Bronchial epithelial cell (primary cell): Measurements from ENCODE around the gene LMO4. TPM values are rescaled to one million over a fixed set of nuclear protein-coding genes. Genes with fewer than 3 reads are reported as not detected.
A peak's percentile ranks its signal among the peaks of the same experiment; 100 is the strongest.

Source experiments
- DNase-seq: peaks from one replicate; pipeline ENCODE4 v3.0.0-alpha.2; 2010; ENCODE audit warnings: low read depth
- FAIRE-seq: peaks from 2 replicates; lab custom pipeline; 2011; peaks lifted over from hg19 to GRCh38; lab: Jason Lieb, UNC
- H3K27me3 ChIP-seq: 2 replicates; pipeline ENCODE4 v1.5.1; 2011; ENCODE audit warnings: low read length; ENCODE audit not compliant: control insufficient read depth, insufficient read depth
- H3K36me3 ChIP-seq: 2 replicates; pipeline ENCODE4 v1.5.1; 2011; ENCODE audit warnings: low read length; ENCODE audit not compliant: control insufficient read depth, insufficient read depth
- H3K4me3 ChIP-seq: 2 replicates; pipeline ENCODE4 v1.5.1; 2011; ENCODE audit warnings: mild to moderate bottlenecking, low read depth, low read length, control low read depth
- total RNA-seq: library from RNA; depleted of rRNA; stranded (reverse); fragments of >200 nt; gene quantifications from 2 replicates; pipeline ENCODE4 v1.2.1, GENCODE V29; 2014
- TF ChIP-seq, protein P1 (sequence below): IDR thresholded peaks from 2 replicates; pipeline ENCODE4 v1.5.1; 2011; ENCODE audit warnings: mild to moderate bottlenecking, moderate library complexity, low read length, control low read depth, inconsistent platforms; ENCODE audit not compliant: insufficient read depth, severe bottlenecking

Gene LMO4
- total RNA-seq, 1 donor from 2014 or later: 73.7 TPM

DNA sequence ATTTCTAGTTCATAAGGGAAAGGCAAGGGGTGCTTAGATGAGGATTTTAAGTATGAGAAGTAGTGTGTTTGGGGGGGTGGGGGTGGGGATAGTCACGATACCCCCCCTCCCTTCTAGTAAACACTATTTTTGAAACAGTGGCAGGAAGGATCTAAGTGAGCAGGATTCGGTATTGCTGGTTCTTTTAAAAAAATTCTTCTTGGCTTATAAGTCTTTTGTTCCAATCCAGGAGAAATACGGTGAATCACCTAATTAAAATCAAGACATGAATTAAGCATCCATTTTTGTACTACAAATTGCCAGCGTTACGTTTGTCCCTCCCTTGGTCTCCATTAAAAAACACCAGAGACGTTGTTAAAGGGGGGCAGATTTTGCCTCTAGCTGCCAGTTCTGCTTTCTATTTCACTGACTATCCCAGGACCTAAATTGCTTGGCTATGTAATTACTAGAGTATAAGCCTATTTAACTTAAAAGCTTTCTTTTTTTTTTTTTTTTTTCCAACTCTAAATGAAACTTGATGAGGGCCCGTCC lies 911 bp downstream of the LMO4 start:
- FAIRE-seq (no peak), DNase-seq (peak; percentile 26)
- H3K27me3 ChIP-seq: no peaks in the 10 kb centered on the region
- peak overlapping the region; percentile 89 for H3K4me3 ChIP-seq
- peaks cover 5% of the 10 kb centered on the region for H3K36me3 ChIP-seq
- TF ChIP-seq, protein P1, sequence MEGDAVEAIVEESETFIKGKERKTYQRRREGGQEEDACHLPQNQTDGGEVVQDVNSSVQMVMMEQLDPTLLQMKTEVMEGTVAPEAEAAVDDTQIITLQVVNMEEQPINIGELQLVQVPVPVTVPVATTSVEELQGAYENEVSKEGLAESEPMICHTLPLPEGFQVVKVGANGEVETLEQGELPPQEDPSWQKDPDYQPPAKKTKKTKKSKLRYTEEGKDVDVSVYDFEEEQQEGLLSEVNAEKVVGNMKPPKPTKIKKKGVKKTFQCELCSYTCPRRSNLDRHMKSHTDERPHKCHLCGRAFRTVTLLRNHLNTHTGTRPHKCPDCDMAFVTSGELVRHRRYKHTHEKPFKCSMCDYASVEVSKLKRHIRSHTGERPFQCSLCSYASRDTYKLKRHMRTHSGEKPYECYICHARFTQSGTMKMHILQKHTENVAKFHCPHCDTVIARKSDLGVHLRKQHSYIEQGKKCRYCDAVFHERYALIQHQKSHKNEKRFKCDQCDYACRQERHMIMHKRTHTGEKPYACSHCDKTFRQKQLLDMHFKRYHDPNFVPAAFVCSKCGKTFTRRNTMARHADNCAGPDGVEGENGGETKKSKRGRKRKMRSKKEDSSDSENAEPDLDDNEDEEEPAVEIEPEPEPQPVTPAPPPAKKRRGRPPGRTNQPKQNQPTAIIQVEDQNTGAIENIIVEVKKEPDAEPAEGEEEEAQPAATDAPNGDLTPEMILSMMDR: no peak

DNA sequence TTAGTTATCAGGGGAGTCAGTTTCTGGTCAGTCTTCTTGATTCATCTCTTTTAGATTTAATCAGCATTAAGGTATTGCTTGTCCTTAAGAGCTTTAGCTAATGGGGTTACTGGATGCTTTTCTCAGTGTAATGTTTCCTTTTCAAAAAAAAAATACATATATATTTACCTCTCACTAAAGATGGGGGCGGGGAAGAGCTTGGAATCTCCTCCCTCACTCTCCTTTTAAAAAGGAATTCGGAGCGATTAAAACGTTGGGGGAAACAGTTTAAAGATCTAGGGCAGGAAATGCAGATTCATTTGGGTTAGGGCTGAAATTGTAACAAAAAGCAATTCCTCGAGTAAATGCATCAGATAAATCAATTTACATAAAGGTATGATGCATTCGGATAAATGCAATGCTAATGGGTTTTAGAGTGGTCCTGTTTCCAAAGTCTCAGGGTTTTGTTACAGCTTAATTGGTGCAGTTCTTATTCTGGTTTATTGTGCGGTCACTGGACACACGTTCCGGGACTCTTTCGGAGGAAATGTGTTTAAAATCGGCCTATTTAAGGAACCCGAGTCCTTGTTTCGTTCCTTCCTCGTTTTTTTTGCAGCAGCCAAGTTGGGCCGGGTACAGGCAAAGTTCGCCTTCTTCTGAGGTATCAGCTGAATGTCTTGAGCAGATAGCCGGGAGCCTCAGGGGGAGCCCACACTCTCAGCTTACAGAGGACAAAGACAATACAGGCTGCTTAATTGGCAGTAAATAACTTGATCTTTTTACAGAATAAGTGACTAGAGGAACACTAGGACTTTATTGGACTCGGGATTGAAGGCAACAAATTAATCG lies 1.6 kb downstream of the LMO4 start:
- FAIRE-seq (no peak), DNase-seq (peak; percentile 23)
- Histone ChIP-seq H3K4me3 (peak overlapping the region; percentile 89), H3K36me3 (peaks cover 5% of the 10 kb centered on the region), H3K27me3 (no peaks in the 10 kb centered on the region)
- TF ChIP-seq, protein P1: no peak

DNA sequence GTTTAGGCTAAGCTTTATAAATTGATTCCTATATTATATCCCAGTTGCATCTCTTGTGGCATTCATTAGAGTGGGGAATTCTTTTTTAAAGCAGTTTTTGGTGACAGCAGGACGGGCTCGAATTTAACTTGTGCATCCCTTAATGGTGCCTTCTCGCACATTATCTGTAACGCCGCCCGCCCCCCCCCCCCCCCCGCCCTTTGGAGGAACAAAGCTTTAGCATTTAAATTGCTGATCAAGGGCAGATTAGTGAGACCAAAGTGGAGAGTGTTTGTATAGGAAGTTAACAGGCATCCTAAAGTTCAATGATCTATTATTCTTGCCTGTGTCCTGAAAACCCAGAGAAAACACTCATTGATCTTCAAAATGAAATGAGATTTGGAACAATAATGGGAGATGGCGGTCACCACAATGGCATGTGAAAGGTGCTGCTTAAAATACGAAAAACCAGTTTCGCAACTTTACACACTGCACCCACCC lies 2.2 kb downstream of the LMO4 start:
- FAIRE-seq: no peak
- DNase-seq: peak; percentile 85
- Histone ChIP-seq H3K36me3 (peaks cover 5% of the 10 kb centered on the region), H3K27me3 (no peaks in the 10 kb centered on the region), H3K4me3 (peak overlapping the region; percentile 89)
- TF ChIP-seq, protein P1: no peak

DNA sequence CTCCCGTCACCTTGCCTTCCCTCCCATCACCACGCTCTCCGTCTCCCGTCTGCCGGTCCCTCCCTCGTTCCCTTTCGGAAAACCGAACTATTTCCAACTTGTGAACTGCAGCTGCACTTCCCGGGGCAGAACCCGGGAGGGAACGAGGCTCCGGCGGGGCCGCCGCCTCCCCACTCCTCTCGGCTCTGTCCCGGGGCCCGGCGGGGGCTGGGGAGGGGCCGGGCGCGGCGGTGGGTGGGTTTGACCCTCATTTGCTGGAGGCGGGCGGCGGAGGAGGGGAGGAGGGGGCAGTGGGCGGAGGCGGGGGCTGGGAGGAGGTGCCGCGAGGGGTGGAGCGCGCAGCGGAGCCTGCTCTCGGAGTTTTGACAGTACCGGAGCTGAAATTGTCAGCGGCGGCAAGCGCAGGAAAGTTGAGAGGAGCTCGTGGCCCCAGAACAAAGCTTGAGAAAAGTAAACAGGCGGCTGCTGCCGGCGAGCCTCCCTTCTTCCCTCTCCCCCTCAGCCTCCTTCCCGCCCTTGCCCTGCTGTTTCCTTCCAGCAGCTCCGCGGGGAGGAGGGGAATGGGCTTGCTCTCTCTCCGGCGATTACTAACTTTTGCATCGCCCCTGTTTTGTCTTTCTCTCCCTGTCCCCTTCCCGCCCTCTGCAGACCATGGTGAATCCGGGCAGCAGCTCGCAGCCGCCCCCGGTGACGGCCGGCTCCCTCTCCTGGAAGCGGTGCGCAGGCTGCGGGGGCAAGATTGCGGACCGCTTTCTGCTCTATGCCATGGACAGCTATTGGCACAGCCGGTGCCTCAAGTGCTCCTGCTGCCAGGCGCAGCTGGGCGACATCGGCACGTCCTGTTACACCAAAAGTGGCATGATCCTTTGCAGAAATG lies 2.9 kb downstream of the LMO4 start:
- TF ChIP-seq, protein P1: peak; percentile 15
- FAIRE-seq (no peak), DNase-seq (peak; percentile 33)
- H3K4me3 ChIP-seq: peak overlapping the region; percentile 89
- H3K27me3 ChIP-seq: no peaks in the 10 kb centered on the region
- peaks cover 5% of the 10 kb centered on the region for H3K36me3 ChIP-seq

DNA sequence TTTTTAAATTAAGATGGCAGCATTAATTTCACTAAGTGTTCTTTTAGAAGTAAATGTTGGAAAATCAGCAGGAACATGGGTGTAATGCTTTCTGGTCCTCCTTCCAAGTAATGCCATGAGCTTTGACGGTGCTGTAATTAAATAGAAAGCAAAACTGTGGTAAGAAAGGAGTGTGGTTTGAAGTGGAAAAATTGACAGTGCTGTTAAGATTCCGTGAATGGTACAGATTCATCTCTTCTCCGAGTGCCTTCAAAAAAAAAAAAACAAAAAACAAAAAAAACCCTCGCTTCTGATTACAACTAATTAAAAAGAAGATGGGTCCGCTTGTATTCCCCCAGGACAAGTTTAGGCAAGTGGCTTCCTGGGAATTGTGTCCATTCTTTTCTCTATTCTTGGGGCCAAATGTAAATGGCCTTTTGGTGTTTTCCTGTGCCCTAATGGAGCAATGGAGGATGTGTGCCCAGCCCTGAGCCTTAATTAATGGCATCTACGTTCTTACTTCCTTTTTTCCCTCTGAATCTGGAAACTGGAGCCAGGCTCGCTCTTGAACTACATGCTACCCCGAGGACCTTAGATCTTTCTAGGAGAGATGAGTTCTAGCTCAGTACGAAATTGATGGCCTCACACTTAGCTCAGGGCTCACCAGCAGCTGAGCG lies 5.1 kb downstream of the LMO4 start:
- DNase-seq (no peak), FAIRE-seq (peak; percentile 64)
- peaks cover 7% of the 10 kb centered on the region for H3K36me3 ChIP-seq
- TF ChIP-seq, protein P1: no peak
- H3K4me3 ChIP-seq: peak overlapping the region; percentile 53
- H3K27me3 ChIP-seq: no peaks in the 10 kb centered on the region
